ENCODE results near the gene ITGA11.

The ITGA11 gene

GRCh38 chr15:68258692-68259091, 173.3 kb downstream of the ITGA11 start:
- Histone ChIP-seq H3K27ac (ENCODE audit: low read length) (no peak overlapping the region), H3K27me3 (ENCODE audit: low read depth, low read length) (no peaks in the 10 kb centered on the region), H3K36me3 (ENCODE audit: control insufficient read depth in 1 of 2, insufficient read depth in 2 of 2, low read length in 2 of 2) (no peaks in the 10 kb centered on the region), H3K4me3 (ENCODE audit: low read depth in 1 of 2, low read length in 2 of 2) (no peak overlapping the region), H3K4me1 (ENCODE audit: control insufficient read depth in 1 of 2, insufficient read depth in 2 of 2, low read length in 2 of 2) (peaks cover 0 to 3% of the 10 kb centered on the region in 2 donors), H3K9me3 (ENCODE audit: control insufficient read depth in 1 of 2, low read length in 2 of 2) (no peaks in the 10 kb centered on the region)

- Histone ChIP-seq H3K36me3 (ENCODE audit: control insufficient read depth in 1 of 2, insufficient read depth in 2 of 2, low read length in 2 of 2) (no peaks in the 10 kb centered on the region), H3K4me3 (ENCODE audit: low read depth in 1 of 2, low read length in 2 of 2) (peak overlapping the region; percentile 66 to 74), H3K4me1 (ENCODE audit: control insufficient read depth in 1 of 2, insufficient read depth in 2 of 2, low read length in 2 of 2) (peaks cover 0 to 7% of the 10 kb centered on the region in 2 donors), H3K9me3 (ENCODE audit: control insufficient read depth in 1 of 2, low read length in 2 of 2) (no peaks in the 10 kb centered on the region), H3K27ac (ENCODE audit: low read length) (peak overlapping the region; percentile 72), H3K27me3 (ENCODE audit: low read depth, low read length) (no peaks in the 10 kb centered on the region)
Observed at GRCh38 chr15:68256675-68257450, 175.1 kb downstream of the ITGA11 start.

DNA sequence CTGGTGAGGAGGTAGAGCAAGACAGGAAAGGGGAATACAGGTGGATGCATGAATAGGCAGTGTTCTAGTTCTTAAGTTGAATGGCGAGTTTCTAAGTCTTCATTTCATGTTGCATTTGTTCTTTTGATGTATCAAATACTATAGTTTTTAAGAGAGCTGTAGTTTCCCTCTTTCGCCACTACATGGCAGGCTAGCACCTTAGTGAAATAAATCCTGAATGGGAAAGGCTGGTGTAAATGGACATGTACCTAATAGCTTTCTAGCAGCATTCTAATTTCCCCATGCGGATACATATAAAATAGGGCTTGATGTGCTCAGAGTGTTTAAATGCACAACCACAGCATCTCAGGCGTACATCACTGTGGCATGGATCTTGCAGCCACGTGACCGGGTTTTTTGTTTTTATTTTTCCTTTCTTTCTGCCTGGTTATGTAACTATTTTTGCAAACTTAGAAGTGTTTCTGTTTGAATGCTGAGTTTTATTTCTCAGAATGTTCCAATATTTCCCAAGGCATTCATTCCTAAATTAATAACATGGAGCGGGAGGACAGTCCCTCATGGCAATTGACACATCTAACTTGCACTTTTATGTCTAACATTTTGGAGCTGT, 178.9 kb downstream of the ITGA11 start:
- no peaks in the 10 kb centered on the region for H3K9me3 ChIP-seq (ENCODE audit: control insufficient read depth in 1 of 2, low read length in 2 of 2)
- no peak overlapping the region for H3K27ac ChIP-seq (ENCODE audit: low read length)
- H3K27me3 ChIP-seq (ENCODE audit: low read depth, low read length): no peaks in the 10 kb centered on the region
- H3K36me3 ChIP-seq (ENCODE audit: control insufficient read depth in 1 of 2, insufficient read depth in 2 of 2, low read length in 2 of 2): no peaks in the 10 kb centered on the region
- H3K4me1 ChIP-seq (ENCODE audit: control insufficient read depth in 1 of 2, insufficient read depth in 2 of 2, low read length in 2 of 2): peaks cover 0 to 7% of the 10 kb centered on the region in 2 donors
- H3K4me3 ChIP-seq (ENCODE audit: low read depth in 1 of 2, low read length in 2 of 2): no peak overlapping the region

DNA sequence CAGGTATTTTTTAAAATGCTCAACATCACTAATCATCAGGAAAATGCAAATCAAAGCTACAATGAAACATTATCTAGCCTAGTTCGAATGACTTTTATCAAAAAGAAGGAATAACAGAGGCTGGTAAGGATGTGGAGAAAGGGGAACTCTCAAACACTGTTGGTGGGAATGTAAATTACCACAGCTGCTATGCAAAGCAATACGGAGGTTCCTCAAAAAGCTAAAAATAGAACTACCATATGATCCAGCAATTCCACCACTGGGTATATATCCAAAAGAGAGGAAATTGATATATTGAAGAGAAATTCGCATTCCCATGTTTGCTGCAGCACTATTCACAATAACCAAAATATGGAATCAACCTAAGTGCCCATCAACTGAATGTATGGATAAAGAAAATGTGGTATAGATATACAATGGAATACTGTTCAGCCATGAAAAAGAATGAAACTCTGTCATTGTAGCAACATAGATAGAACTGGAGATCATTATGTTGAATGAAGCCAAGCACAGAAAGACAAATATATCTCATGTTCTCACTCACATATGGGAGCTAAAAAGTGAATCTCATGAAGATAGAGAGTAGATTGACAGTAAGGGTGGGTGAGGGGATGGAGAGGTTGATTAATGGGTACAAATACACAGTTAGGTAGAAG, 182.8 kb downstream of the ITGA11 start:
- H3K4me3 ChIP-seq (ENCODE audit: low read depth in 1 of 2, low read length in 2 of 2): no peak overlapping the region
- no peak overlapping the region for H3K27ac ChIP-seq (ENCODE audit: low read length)
- peaks cover 0 to 5% of the 10 kb centered on the region in 2 donors for H3K9me3 ChIP-seq (ENCODE audit: control insufficient read depth in 1 of 2, low read length in 2 of 2)

More for the DNA sequence above, 182.8 kb downstream of the ITGA11 start:
- H3K36me3 ChIP-seq (ENCODE audit: control insufficient read depth in 1 of 2, insufficient read depth in 2 of 2, low read length in 2 of 2): no peaks in the 10 kb centered on the region
- H3K27me3 ChIP-seq (ENCODE audit: low read depth, low read length): no peaks in the 10 kb centered on the region
- peaks cover 0 to 4% of the 10 kb centered on the region in 2 donors for H3K4me1 ChIP-seq (ENCODE audit: control insufficient read depth in 1 of 2, insufficient read depth in 2 of 2, low read length in 2 of 2)
